ENCODE data around the gene PUM1.
"Not testable (repeated sequence)": the region's sequence is repeated elsewhere in the genome, so short reads cannot be mapped to it uniquely, and the experiment has no call there.

The PUM1 gene

GRCh38 chr1:30988045-30988444, 77.5 kb downstream of the PUM1 start:
- DNase-seq = no peak

- no peak for DNase-seq
Observed at GRCh38 chr1:30986755-30987154, 78.8 kb downstream of the PUM1 start.

- no peak for DNase-seq
Observed at GRCh38 chr1:30984991-30985503, 80.5 kb downstream of the PUM1 start.

- no peak for DNase-seq
Observed at GRCh38 chr1:30984165-30984889, 81.2 kb downstream of the PUM1 start.

DNA sequence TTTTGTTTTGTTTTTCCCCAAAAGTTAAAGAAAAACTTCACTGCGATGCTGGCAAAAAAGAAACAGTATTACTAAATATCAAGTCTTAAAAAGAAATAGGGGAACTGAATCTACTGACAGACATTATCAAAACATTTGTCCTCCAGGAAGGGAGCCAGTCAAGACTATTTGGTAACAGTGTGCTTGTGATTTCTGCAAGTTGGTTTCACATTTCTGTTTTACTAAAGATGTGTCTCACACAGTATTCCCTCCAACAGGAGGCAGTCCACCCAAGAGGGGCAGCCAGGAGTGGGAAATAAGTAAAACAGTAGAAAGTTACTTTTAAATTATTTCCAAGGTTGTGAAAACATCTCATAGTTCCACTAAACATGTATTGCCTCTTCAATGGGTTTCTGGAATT, 82.6 kb downstream of the PUM1 start:
- no peak for DNase-seq

DNA sequence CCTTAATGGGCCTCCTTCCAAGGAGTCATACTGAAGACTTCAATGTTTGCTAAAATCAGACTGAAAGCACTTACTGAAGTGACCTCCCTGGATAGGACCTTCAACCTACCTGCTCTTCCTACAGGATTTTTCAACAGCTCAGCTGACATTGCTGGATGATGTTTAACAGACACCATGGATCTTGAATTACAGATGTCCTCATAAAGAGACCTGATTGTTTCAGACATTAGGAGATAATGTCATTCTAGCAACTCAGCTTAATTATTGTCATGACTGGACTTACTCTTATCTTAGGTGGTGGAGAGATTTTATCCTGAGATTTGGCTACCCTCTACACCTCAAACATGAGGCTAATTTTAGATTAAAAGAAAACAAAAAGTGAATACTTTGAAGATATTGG, 83.1 kb downstream of the PUM1 start:
- DNase-seq = no peak

GRCh38 chr1:30981172-30981571, 84.3 kb downstream of the PUM1 start:
- DNase-seq = no peak

DNA sequence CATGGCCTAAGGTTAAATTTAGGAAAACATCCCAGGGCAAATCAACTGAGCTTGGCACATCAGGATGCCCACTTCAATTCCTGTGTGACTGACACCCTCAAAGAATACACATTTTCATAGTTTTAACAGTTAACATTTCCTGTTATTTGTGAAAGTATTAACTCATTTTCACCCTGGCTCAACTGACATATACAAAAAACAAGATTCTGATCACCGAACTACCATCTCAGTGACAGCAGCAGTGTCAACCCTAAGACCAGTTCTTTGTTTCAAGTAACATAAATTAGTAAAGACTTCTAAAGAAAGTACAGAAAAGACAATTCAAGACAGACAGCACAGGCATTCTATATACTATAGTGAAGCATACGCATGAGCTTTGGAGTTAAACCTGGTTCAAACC, 88.0 kb downstream of the PUM1 start:
- DNase-seq = peak; percentile 20

GRCh38 chr1:30977105-30977504, 88.4 kb downstream of the PUM1 start:
- no peak for DNase-seq

DNA sequence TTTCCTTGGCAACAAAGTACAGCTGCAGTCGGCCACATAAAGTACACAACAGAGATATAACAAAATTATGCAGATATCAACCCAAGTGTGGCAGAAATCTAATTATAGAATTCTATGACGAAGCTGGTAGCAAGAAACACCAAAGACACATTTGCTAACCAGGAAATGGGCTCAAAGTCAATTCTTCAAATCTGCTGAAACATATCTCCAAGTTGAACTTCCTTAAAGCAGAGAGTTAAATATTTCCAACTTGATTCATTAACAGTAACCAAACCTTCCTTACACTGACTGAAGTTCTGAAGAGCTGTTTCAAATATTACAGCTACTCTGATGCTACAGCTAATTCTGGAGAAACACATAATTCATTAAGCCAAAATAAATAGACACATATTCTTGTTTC, 89.4 kb downstream of the PUM1 start:
- no peak for DNase-seq

DNA sequence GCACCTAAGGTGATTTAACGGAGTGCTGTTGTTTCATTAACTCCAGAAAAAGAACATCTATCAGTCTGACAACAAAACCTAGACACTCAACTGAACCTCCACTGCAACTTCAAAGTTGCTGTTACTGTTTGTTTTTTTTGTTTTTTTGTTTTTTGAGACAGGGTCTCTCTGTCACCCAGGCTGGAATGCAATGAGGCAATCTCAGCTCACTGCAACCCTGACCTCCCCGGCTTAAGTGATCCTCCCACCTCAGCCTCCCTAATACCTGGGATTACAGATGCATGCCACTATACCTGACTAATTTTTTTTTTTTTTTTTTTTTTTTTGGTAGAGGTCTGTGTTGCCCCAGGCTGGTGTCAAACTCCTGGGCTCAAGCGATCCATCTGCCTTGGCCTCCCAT, 90.3 kb downstream of the PUM1 start:
- DNase-seq = no peak

DNA sequence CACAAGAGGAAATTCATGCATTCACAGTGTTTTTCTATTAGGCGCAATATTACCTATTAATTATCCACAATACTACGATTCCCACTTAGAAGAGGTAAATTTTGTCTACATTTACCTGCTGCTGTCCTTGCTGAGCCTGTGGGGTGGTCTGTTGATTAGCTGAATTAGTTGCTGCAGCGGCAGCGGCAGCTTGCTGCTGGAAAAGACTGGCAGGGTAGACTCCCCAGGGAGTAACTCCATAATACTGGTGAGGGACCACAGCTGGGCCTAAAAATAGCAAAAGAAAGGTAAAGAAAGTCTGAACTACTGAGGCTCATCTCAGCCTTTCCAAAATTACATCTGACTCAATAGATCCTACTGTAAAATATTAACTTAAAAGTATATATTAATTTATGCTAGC, 91.0 kb downstream of the PUM1 start:
- DNase-seq = no peak

DNA sequence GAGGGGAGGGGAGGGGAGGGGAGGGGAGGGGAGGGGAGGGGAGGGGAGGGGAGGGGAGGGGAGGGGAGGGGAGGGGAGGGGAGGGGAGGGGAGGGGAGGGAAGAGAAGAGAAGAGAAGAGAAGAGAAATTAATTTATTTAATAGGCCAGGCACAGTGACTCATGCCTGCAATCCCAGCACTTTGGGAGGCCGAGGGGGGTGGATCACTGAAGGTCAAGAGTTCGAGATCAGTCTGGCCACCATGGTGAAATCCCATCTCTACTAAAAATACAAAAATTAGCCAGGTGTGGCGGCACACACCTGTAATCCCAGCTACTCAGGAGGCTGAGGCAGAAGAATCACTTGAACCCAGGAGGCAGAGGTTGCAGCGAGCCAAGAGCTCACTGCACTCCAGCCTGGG, 93.2 kb downstream of the PUM1 start:
- not testable (repeated sequence) for DNase-seq

DNA sequence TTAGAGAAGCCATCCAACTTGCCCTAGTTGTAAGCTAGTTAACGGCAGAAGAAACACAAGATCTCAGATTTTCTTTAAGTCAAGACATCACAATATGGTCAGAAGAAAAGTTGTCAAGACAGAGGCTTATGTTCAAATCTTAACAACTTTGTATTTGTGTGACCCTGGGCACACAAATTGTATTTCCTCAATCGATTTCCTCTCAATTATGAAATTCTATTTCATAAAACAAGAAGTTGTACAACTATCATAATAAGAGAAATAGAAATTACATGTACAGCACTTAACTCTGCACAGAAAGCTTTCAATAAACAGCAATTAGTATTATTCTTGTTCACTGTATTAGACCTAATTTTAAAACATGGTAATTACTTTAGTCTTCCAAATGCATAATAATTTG, 94.0 kb downstream of the PUM1 start:
- DNase-seq = no peak

DNA sequence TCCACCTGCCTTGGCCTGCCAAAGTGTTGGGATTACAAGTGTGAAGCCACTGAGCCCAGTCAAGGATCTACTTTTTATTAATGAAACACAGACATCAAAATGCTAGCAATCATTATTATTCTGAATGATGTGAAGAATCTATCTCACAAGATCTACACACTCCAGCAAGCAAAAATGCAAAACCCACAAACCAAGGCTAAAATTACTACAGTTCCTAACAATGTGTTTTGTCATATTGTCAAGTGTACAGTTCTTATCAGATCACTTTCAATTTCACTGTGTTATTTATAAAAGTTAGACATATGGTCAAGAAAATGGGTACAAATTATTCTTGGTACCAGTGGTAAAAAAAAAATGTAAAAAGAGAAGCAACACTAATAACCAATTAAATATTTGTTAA, 95.6 kb downstream of the PUM1 start:
- peak; percentile 11 for DNase-seq

GRCh38 chr1:30968220-30968971, 97.1 kb downstream of the PUM1 start:
- DNase-seq = no peak

- DNase-seq = no peak
Observed at GRCh38 chr1:30966690-30967369, 98.7 kb downstream of the PUM1 start.

GRCh38 chr1:30965924-30966599, 99.5 kb downstream of the PUM1 start:
- no peak for DNase-seq

DNA sequence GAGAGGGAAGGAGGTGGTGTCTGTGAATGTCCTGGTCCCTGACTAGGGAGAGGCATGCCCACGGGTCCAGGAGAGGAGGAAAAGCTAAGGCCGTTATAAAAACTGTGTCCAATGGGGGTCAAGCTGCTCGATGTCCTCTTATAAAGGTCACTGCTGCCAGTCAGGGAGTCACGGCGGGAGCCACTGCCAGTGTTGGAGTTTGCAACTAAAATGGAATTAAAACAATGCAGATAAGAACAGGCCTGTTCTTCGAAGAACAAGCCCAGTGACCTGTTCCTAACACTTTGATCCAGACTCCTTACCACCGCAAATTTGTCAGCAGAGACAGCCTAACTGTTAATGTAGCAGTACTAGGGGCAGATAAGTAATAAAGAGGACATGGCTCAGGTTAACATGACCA, 100.8 kb downstream of the PUM1 start:
- no peak for DNase-seq

DNA sequence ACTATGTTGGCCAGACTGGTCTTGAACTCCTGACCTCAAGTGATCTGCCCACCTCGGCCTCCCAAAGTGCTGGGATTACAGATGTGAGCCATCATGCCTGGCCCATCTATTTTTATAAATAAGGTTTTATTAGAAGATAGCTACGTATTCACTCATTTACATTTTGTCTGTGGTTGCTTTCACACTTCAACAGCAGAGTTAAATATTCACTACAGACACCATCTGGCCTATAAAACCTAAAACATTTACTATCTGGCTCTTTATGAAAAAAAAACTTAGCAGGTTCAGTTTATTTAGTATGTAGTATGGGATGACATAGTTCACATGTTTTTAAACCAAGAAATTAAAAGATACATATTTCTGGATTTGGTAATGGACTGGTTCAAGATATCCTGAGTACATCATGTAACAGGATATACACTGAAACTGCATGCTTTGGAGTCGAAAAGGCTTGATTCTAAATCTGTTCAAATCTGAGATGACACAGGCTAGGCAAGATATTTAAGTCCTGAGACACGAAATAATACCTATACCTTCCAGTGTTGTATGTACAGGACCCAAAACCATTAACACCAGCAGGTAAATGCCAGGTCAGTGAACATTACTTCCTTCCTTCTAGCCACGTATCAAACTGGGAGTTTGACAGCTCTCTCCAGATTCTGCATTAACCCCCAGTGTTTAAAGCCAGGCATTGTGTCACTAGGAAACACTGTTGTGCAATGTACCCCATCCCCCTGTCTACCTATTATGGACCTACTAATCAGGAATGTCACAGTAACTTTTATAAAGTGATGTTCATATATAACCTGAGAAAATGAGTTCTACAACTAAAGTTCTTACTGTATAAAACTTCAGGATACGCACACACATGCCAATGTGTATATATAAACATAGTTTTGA, 102.7 kb downstream of the PUM1 start:
- no peak for DNase-seq

DNA sequence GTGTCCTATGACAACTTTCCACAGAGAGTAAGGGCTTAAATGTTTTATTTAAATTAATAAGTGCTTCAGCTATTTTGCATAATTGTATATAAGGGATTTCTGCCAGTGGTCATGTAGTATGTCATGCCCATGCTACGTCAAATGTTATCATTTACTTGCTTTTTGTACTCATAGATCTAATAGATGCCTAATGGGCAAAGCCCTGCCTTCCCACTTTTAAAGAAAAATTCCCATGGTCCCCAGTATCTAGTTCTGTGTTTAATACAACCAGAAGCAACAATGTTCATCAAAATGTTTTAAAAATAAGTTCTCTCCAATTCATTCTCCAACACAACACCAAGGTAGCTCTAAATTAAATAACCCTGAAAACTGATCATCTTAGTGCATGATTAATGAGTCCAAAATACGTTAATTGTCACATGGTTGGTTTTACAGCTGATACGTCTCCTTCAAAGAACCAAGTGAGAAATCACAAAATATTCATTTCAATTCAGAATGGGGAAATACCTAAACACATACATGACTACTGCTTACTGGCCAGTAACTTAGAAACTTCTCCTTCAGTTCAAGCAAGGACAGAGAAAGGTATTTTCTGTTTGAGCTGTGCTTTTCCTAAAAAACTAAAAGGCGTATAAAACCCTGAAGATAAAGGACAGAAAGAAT, 107.8 kb downstream of the PUM1 start:
- DNase-seq = no peak
